Body of pancreas (tissue), 4 donors: ENCODE results near the gene TCTN1.

Experiments used
- CTCF ChIP-seq, 7 experiments: fragments of 450-650 bp in 4 of 7; fragments of 200-600 bp in 3 of 7; sonication (generic) in 3 of 7; IDR thresholded peaks; one replicate each; pipeline ENCODE4 v1.5.1; 2016 to 2019; ENCODE audit warnings: antibody characterized with exemption in 7 of 7
- POLR2A ChIP-seq, 3 donors: fragments of 450-650 bp; IDR thresholded peaks; one replicate each; pipeline ENCODE4 v1.6.1; 2016; ENCODE audit warnings: antibody characterized with exemption in 3 of 3, mild to moderate bottlenecking in 2 of 3

GRCh38 chr12:110606253-110606611 is 7.7 kb upstream of the TCTN1 start:
- TF ChIP-seq POLR2A (IDR thresholded peaks at IDR 0.05) (no peak), CTCF (IDR thresholded peaks at IDR 0.05) (no peak)
